Fibroblast of the aortic adventitia (primary cell): ENCODE results near the gene SF3A2. TPM values are rescaled to one million over a fixed set of nuclear protein-coding genes. Genes with fewer than 3 reads are reported as not detected.

ENCODE experiments used
- DNase-seq: peaks from one replicate; pipeline ENCODE4 v3.0.0-alpha.2; 2010; ENCODE audit warnings: low read depth
- H3K4me3 ChIP-seq: 2 replicates; pipeline ENCODE4 v1.5.1; 2011; ENCODE audit warnings: low read depth, mild to moderate bottlenecking, control low read depth, low read length, moderate library complexity
- CTCF ChIP-seq: IDR thresholded peaks from 2 replicates; pipeline ENCODE4 v1.5.1; 2011; ENCODE audit warnings: mild to moderate bottlenecking, low read length, control low read depth, inconsistent platforms; ENCODE audit not compliant: insufficient read depth
- total RNA-seq: library from RNA; depleted of rRNA; stranded (reverse); fragments of >200 nt; gene quantifications from 2 replicates; pipeline ENCODE4 v1.2.3, GENCODE V29; 2012; ENCODE audit warnings: low replicate concordance

Gene SF3A2
- total RNA-seq, 1 donor, result 29.6 TPM

- H3K4me3 ChIP-seq, result no peak overlapping the region
- no peak for DNase-seq
- TF ChIP-seq CTCF, result no peak
Observed at GRCh38 chr19:2252797-2253105, 16.1 kb downstream of the SF3A2 start.

GRCh38 chr19:2253106-2254063 lies 16.8 kb downstream of the SF3A2 start:
- no peak for DNase-seq
- no peak overlapping the region for H3K4me3 ChIP-seq

GRCh38 chr19:2254064-2254872 lies 17.6 kb downstream of the SF3A2 start:
- TF ChIP-seq CTCF, result peak; percentile 32
- no peak for DNase-seq
- no peak overlapping the region for H3K4me3 ChIP-seq

More at GRCh38 chr19:2253106-2254063, 16.8 kb downstream of the SF3A2 start:
- TF ChIP-seq CTCF, result peak; percentile 16

- no peak for DNase-seq
- no peak overlapping the region for H3K4me3 ChIP-seq
- no peak for TF ChIP-seq CTCF
Observed at GRCh38 chr19:2255112-2255845, 18.7 kb downstream of the SF3A2 start.

- no peak within 1 kb of the TSS for H3K4me3 ChIP-seq
- no peak for DNase-seq
- no peak for TF ChIP-seq CTCF
Observed at GRCh38 chr19:2255982-2256685, 19.5 kb downstream of the SF3A2 start, which contains the start of gene JSRP1. Gene JSRP1 (minus strand): TSS chr19:2256417. CDS start chr19:2255314, 1,103 bp downstream.

GRCh38 chr19:2259336-2259735 lies 22.7 kb downstream of the SF3A2 start:
- DNase-seq, result no peak
- H3K4me3 ChIP-seq, result no peak overlapping the region
- TF ChIP-seq CTCF, result no peak
